Heart left ventricle (tissue), 16 donors: ENCODE measurements around the gene SCN2B. TPM values are rescaled to one million over a fixed set of nuclear protein-coding genes. Genes with fewer than 3 reads are reported as not detected.

ENCODE experiments used
- ATAC-seq, 4 donors: fragments of 200-7000 bp; cut with Tn5 transposase; one replicate each; pipeline ENCODE4 v1.9.1; 2020 to 2022; ENCODE audit warnings: moderate library complexity in 4 of 4, mild to moderate bottlenecking in 3 of 4, moderate number of reproducible peaks in 1 of 4
- DNase-seq, 5 donors: peaks; one replicate each; pipeline ENCODE4 v3.0.0-alpha.2; 2020
- H3K27ac ChIP-seq, 12 donors: fragments of 200-600 bp; sonication (generic) in 4 of 12; one replicate each; pipeline versions ENCODE4 v1.5.0 to v1.8.0; 2016 to 2022; ENCODE audit warnings: mild to moderate bottlenecking in 2 of 12
- H3K27me3 ChIP-seq, 9 donors: fragments of 200-600 bp; sonication (generic) in 2 of 9; one replicate each; pipeline versions ENCODE4 v1.5.1 to v1.8.0; 2016 to 2022; ENCODE audit warnings: mild to moderate bottlenecking in 3 of 9
- H3K36me3 ChIP-seq, 9 donors: fragments of 200-600 bp; sonication (generic) in 2 of 9; one replicate each; pipeline versions ENCODE4 v1.5.0 to v1.8.0; 2018 to 2022; ENCODE audit warnings: mild to moderate bottlenecking in 2 of 9
- H3K4me1 ChIP-seq, 12 donors: fragments of 200-600 bp; sonication (generic) in 4 of 12; one replicate each; pipeline versions ENCODE4 v1.5.0 to v1.8.0; 2016 to 2022; ENCODE audit warnings: mild to moderate bottlenecking in 3 of 12
- H3K4me3 ChIP-seq, 12 donors: fragments of 200-600 bp; sonication (generic) in 4 of 12; one replicate each; pipeline versions ENCODE4 v1.5.0 to v1.8.0; 2017 to 2022; ENCODE audit warnings: mild to moderate bottlenecking in 9 of 12, moderate library complexity in 4 of 12
- H3K9me3 ChIP-seq, 12 donors: fragments of 200-600 bp; sonication (generic) in 4 of 12; one replicate each; pipeline versions ENCODE4 v1.5.0 to v1.8.0; 2016 to 2022; ENCODE audit warnings: mild to moderate bottlenecking in 1 of 12
- CTCF ChIP-seq, 12 donors: fragments of 200-600 bp; sonication (generic) in 4 of 12; IDR thresholded peaks; one replicate each; pipeline versions ENCODE4 v1.5.0 to v1.8.0; 2018 to 2022; ENCODE audit warnings: antibody characterized with exemption in 12 of 12, mild to moderate bottlenecking in 5 of 12
- POLR2A ChIP-seq, 2 donors: fragments of 450-650 bp; IDR thresholded peaks; one replicate each; pipeline ENCODE4 v1.6.1; 2017; ENCODE audit warnings: antibody characterized with exemption in 2 of 2, mild to moderate bottlenecking in 2 of 2, moderate library complexity in 2 of 2
- WGBS, 4 donors: extraction: QIAGEN DNeasy Blood & Tissue Kit in 2 of 4; methylation state at CpG; one replicate each; pipeline versions ENCODE4 v1.1.5 to v1.1.7; 2013 to 2018; 5-methylcytosine and 5-hydroxymethylcytosine counted together
- intact Hi-C, 10 donors: fragments of 100-400 bp; cut with DNase I; formaldehyde crosslinking; loops; one replicate each; pipeline versions ENCODE4 v1.11.1 to v1.14.2; 2022
- long read RNA-seq, 3 donors: library from polyadenylated mRNA; unstranded; transcript quantifications; one replicate each; pipeline ENCODE4 v2.0.0, GENCODE V29; 2020 to 2021
- polyA plus RNA-seq, 2 donors: library from polyadenylated mRNA; stranded (reverse); fragments of 200-250 nt; gene quantifications; one replicate each; pipeline ENCODE4 v1.2.3, GENCODE V29; 2013
- total RNA-seq, 9 donors: library from RNA; depleted of rRNA in 2 of 9; stranded (reverse); fragments of >200 nt in 2 of 9; fragmentation: NEBNext Ultra II Directional in 3 of 9; extraction: Animal tissue kit (Norgen Biotek cat#: 25700) in 3 of 9; gene quantifications; one replicate each; pipeline versions ENCODE4 v1.1.0 to v1.2.4, GENCODE V29; 2016 to 2023
- donor health status: ischemic (EF 13 %, LVEDD 7.1; RV severe dilation, severe dysfunction).
- donor health status: healthy with polysubstance abuse.
- donor health status: DM: no; HTN: yes; CAD: no.
- donor health status: DM: no; HTN: no; CAD: no.
- donor health status: ischemic (EF 25% LVEDD 6.9; RV normal size, moderate dysfunction).
- donor health status: ischemic (EF 25% LVEDD 5.7; RV mildly dilated, moderate dysfunction).
- donor health status: healthy.
- donor health status: DM: yes; HTN: yes; CAD: no.
- donor health status: ischemic (EF 35%, LVEDD 5.7; RV mildly dilated, moderate dysfunction).
- donor health status: nonischemic (EF 11% LVEDD 7.7; RV severe dilation, severe dysfunction).
- donor health status: DM: yes; HTN: yes; CAD: no.
- donor health status: PGD.
- donor health status: ischemic (EF 29% LVEDD 5.4; RV normal size, mild dysfunction).
- donor health status: nonischemic (EF 23%, LVEDD 6.1; RV moderate dilation, normal function).

SCN2B gene
- 10 to 100 TPM in 5 of 9 donors, 1 to 10 TPM in 4; 3.6 to 32.5 (median 11.8) TPM for total RNA-seq
- polyA plus RNA-seq: 10 to 100 TPM in 1 of 2 donors, 1 to 10 TPM in 1; 5.0 to 17.5 TPM
- long read RNA-seq, donor 1, full-length matches to known transcripts: 24 of 48 reads
- long read RNA-seq, donor 1, partial matches to known transcripts: 5 of 48 reads
- long read RNA-seq, donor 1, other reads (novel, unspliced or antisense): 19 of 48 reads
- long read RNA-seq, donor 2, full-length matches to known transcripts: 48 of 81 reads
- long read RNA-seq, donor 2, partial matches to known transcripts: 11 of 81 reads
- long read RNA-seq, donor 2, other reads (novel, unspliced or antisense): 22 of 81 reads
- long read RNA-seq, donor 3, full-length matches to known transcripts: 14 of 34 reads
- long read RNA-seq, donor 3, partial matches to known transcripts: 2 of 34 reads
- long read RNA-seq, donor 3, other reads (novel, unspliced or antisense): 18 of 34 reads

GRCh38 chr11:118175993-118176777 lies at the start of gene SCN2B:
SCN2B (minus strand) TSS chr11:118176639; CDS start chr11:118176431, 208 bp downstream.
- ATAC-seq: peak; percentile 37 to 60 (median 48)
- Histone ChIP-seq H3K4me3 (peak within 1 kb of the TSS; percentile 31 to 80 (median 54)), H3K9me3 (no peaks in the 10 kb centered on the region), H3K36me3 (no peaks in the 10 kb centered on the region), H3K4me1 (peaks cover 3 to 39% (median 20%) of the 10 kb centered on the region in 12 donors), H3K27ac (peak within 1 kb of the TSS; percentile 47 to 95 (median 88)), H3K27me3 (peaks cover 0 to 3% (median 0%) of the 10 kb centered on the region in 9 donors)
- DNase-seq: no peak
- no peak for TF ChIP-seq CTCF (IDR thresholded peaks at IDR 0.05)
- TF ChIP-seq POLR2A (IDR thresholded peaks at IDR 0.05): no peak
- intact Hi-C loops: no loop called here
- WGBS, 4 donors: 14 to 19% (median 16%) methylated on average over 14 of the region's 14 CpGs

GRCh38 chr11:118224511-118225188 lies 48.2 kb upstream of the SCN2B start, which contains the start of gene JAML:
JAML (minus strand) TSS chr11:118225011; CDS start chr11:118214866, 10,145 bp downstream.
- ATAC-seq: peak in 3 of 4 donors; percentile 45 to 53 (median 47)
- H3K27me3 ChIP-seq: peaks cover 0 to 5% (median 0%) of the 10 kb centered on the region in 9 donors
- 74 to 84% (median 79%) methylated on average over 6 of the region's 6 CpGs for WGBS, 4 donors
- peaks cover 0 to 6% (median 0%) of the 10 kb centered on the region in 9 donors for H3K36me3 ChIP-seq
- H3K4me3 ChIP-seq: peak within 1 kb of the TSS in 7 of 12 donors; percentile 10 to 57 (median 32)
- intact Hi-C loops: no loop called here
- no peak for DNase-seq
- H3K27ac ChIP-seq: peak within 1 kb of the TSS in 2 of 12 donors; percentile 17 to 93
- TF ChIP-seq CTCF (IDR thresholded peaks at IDR 0.05) (no peak), POLR2A (IDR thresholded peaks at IDR 0.05) (no peak)
- no peaks in the 10 kb centered on the region for H3K9me3 ChIP-seq
- peaks cover 0 to 80% (median 0%) of the 10 kb centered on the region in 12 donors for H3K4me1 ChIP-seq

- Histone ChIP-seq H3K27ac (peak overlapping the region in 2 of 12 donors; percentile 17 to 93), H3K4me1 (peaks cover 0 to 79% (median 0%) of the 10 kb centered on the region in 12 donors), H3K4me3 (peak overlapping the region in 7 of 12 donors; percentile 10 to 57 (median 32)), H3K9me3 (no peaks in the 10 kb centered on the region), H3K36me3 (peaks cover 0 to under 1% (median 0%) of the 10 kb centered on the region in 9 donors), H3K27me3 (peaks cover 0 to 5% (median 0%) of the 10 kb centered on the region in 9 donors)
- no peak for DNase-seq
- TF ChIP-seq CTCF (IDR thresholded peaks at IDR 0.05): no peak
- TF ChIP-seq POLR2A (IDR thresholded peaks at IDR 0.05): no peak
- intact Hi-C loops: no loop called here
- 85 to 95% (median 89%) methylated on average over 6 of the region's 6 CpGs for WGBS, 4 donors
- ATAC-seq: no peak
These were observed 47.6 kb upstream of the SCN2B start for GRCh38 chr11:118223992-118224391.
